K562 (cell line): ENCODE data around the gene RNF126. TPM values are rescaled to one million over a fixed set of nuclear protein-coding genes. Genes with fewer than 3 reads are reported as not detected.

Experiments used
- ERF ChIP-seq: fragments of 450-650 bp; formaldehyde crosslinking; IDR thresholded peaks from 2 replicates; pipeline ENCODE4 v1.4.0; 2020; ENCODE audit warnings: mild to moderate bottlenecking, mixed read lengths
- ETV5 ChIP-seq: sonication (generic); formaldehyde crosslinking; IDR thresholded peaks from 2 replicates; pipeline ENCODE4 v1.4.0; 2020; ENCODE audit warnings: low read depth, mild to moderate bottlenecking, missing genetic modification reagents
- GATAD2B ChIP-seq: fragments of 450-650 bp; IDR thresholded peaks from 2 replicates; pipeline ENCODE4 v1.6.1; 2017; ENCODE audit warnings: mild to moderate bottlenecking, borderline replicate concordance
- GTF2A2 ChIP-seq: IDR thresholded peaks from 2 replicates; pipeline ENCODE4 v1.6.1; 2016; ENCODE audit warnings: mild to moderate bottlenecking, missing genetic modification characterization, missing compliant biosample characterization
- MIER1 ChIP-seq: fragments of 450-650 bp; IDR thresholded peaks from 2 replicates; pipeline ENCODE4 v1.6.1; 2016; ENCODE audit warnings: antibody characterized with exemption, mild to moderate bottlenecking, low read depth
- MTA3 ChIP-seq: fragments of 450-650 bp; formaldehyde crosslinking; IDR thresholded peaks from 2 replicates; pipeline ENCODE4 v1.6.1; 2017; ENCODE audit warnings: mild to moderate bottlenecking, borderline replicate concordance
- MYC ChIP-seq, 2 experiments: fragments of 250-450 bp in 1 of 2; sonication (Bioruptor Pico) in 1 of 2; IDR thresholded peaks; 2 replicates each; pipeline versions ENCODE4 v1.5.1 to v1.6.1; 2012 to 2021; ENCODE audit warnings: low read depth in 2 of 2, borderline replicate concordance in 1 of 2, improper control_type of control experiment in 1 of 2, low read length in 1 of 2, mild to moderate bottlenecking in 1 of 2, moderate library complexity in 1 of 2
- NR2C2 ChIP-seq, 2 experiments: fragments of 200-800 bp in 1 of 2; sonication (Bioruptor generic) in 1 of 2; sonication (generic) in 1 of 2; formaldehyde crosslinking in 1 of 2; IDR thresholded peaks; 2 replicates each; pipeline versions ENCODE4 v1.6.1 to v1.8.0; 2016 to 2022; ENCODE audit warnings: mild to moderate bottlenecking in 1 of 2, missing compliant biosample characterization in 1 of 2, missing genetic modification characterization in 1 of 2, missing genetic modification reagents in 1 of 2
- PHF8 ChIP-seq: fragments of 200-600 bp; sonication (generic); IDR thresholded peaks from 2 replicates; pipeline ENCODE4 v1.6.1; 2012; ENCODE audit warnings: mixed run types, mild to moderate bottlenecking, inconsistent platforms, low read length, moderate library complexity, borderline replicate concordance
- POLR2G ChIP-seq: fragments of 200-400 bp; formaldehyde crosslinking; IDR thresholded peaks from 2 replicates; pipeline ENCODE4 v1.6.1; 2017; ENCODE audit warnings: low read depth, mild to moderate bottlenecking, antibody characterized with exemption, low read length, moderate library complexity
- SAFB2 ChIP-seq: fragments of 200-400 bp; formaldehyde crosslinking; IDR thresholded peaks from 2 replicates; pipeline ENCODE4 v1.6.1; 2018; ENCODE audit warnings: borderline replicate concordance, low read length, low read depth, moderate library complexity; ENCODE audit not compliant: severe bottlenecking
- SAP30 ChIP-seq: fragments of 200-600 bp; sonication (generic); IDR thresholded peaks from 2 replicates; pipeline ENCODE4 v1.6.1; 2012; ENCODE audit warnings: borderline replicate concordance, low read depth, mild to moderate bottlenecking, moderate library complexity, low read length, control low read depth, inconsistent platforms; ENCODE audit not compliant: insufficient read depth, poor library complexity, severe bottlenecking
- SIN3B ChIP-seq: fragments of 450-650 bp; IDR thresholded peaks from 2 replicates; pipeline ENCODE4 v1.6.1; 2017; ENCODE audit warnings: low read depth, mild to moderate bottlenecking, moderate library complexity
- SMC3 ChIP-seq: conservative IDR thresholded peaks from 2 replicates; pipeline ENCODE4 v1.6.1; 2011; ENCODE audit warnings: low read depth, low read length, improper control_type of control experiment; ENCODE audit not compliant: insufficient read depth
- TCF7L2 ChIP-seq: fragments of 150-350 bp; IDR thresholded peaks from 2 replicates; pipeline ENCODE4 v1.6.1; 2016; ENCODE audit warnings: low read depth, mild to moderate bottlenecking, low read length, moderate library complexity
- TFAM ChIP-seq: fragments of 250-450 bp; sonication (Bioruptor Pico); conservative IDR thresholded peaks from 2 replicates; pipeline ENCODE4 v1.5.0; 2021; ENCODE audit warnings: mild to moderate bottlenecking, moderate library complexity
- TFE3 ChIP-seq: fragments of 450-650 bp; formaldehyde crosslinking; IDR thresholded peaks from 2 replicates; pipeline ENCODE4 v1.4.0; 2020; ENCODE audit warnings: mild to moderate bottlenecking, mixed read lengths
- VEZF1 ChIP-seq: fragments of 200-800 bp; sonication (Bioruptor generic); IDR thresholded peaks from 2 replicates; pipeline ENCODE4 v1.6.1; 2017; ENCODE audit warnings: missing genetic modification characterization, missing compliant biosample characterization
- ZNF282 ChIP-seq: sonication (generic); formaldehyde crosslinking; IDR thresholded peaks from 2 replicates; pipeline ENCODE4 v1.8.1; 2023; ENCODE audit warnings: missing genetic modification reagents
- ZNF395 ChIP-seq: fragments of 200-800 bp; sonication (Bioruptor generic); IDR thresholded peaks from 2 replicates; pipeline ENCODE4 v1.6.1; 2017; ENCODE audit warnings: missing genetic modification characterization, missing compliant biosample characterization
- polyA plus RNA-seq, 8 experiments: library from polyadenylated mRNA; depleted of rRNA in 4 of 8; stranded (reverse) in 5 of 8; unstranded in 3 of 8; fragments of >200 nt; fragmentation: Nextera tagmentation in 2 of 8; fragmentation: Illumina TruSeq in 1 of 8; extraction: Ambion mirVana in 2 of 8; extraction: Trizol in 1 of 8; gene quantifications; 2 replicates each; pipeline versions ENCODE4 v1.2.1 to v1.2.3, GENCODE V29; 2011 to 2014; ENCODE audit warnings: inconsistent platforms in 1 of 8, missing spikeins in 1 of 8
- total RNA-seq, 7 experiments: library from RNA; depleted of rRNA in 6 of 7; stranded (reverse); fragments of >200 nt in 6 of 7; fragmentation: Illumina TruSeq in 2 of 7; extraction: Trizol in 2 of 7; gene quantifications; 2 replicates each; pipeline versions ENCODE4 v1.2.1 to v1.2.3, GENCODE V29; 2011 to 2021; ENCODE audit warnings: low replicate concordance in 1 of 7

RNF126 gene
- total and polyA plus RNA-seq, 9 of the 15 experiments (the other 6 are each of a cell fraction or from before 2014, with no cell fraction given) = 0.27 to 101 (median 12.3) TPM

- peak; percentile 92 for TF ChIP-seq GATAD2B
- TF ChIP-seq ERF = peak; percentile 42; the same call in 1 of the 2 replicates
- TF ChIP-seq MYC (IDR thresholded peaks at IDR 0.05; ENCODE audit: low read depth, low read length) = peak; percentile 68
- TF ChIP-seq MYC (CRISPR knock-in tag; IDR thresholded peaks at IDR 0.05; ENCODE audit: borderline replicate concordance, low read depth) = no peak
- TF ChIP-seq PHF8 = peak; percentile 76; the same call in 1 of the 2 replicates
- no peak for TF ChIP-seq SAFB2
- peak; percentile 64 for TF ChIP-seq SIN3B
- TF ChIP-seq NR2C2 (CRISPR knock-in tag; IDR thresholded peaks at IDR 0.05) = no peak
- peak; percentile 45; the same call in 1 of the 2 replicates for TF ChIP-seq NR2C2 (tag; IDR thresholded peaks at IDR 0.05)
- no peak for TF ChIP-seq TFAM
- 0 out of 2 replicates have a peak, but pooled peaks have one; percentile 6 for TF ChIP-seq GTF2A2 (tag)
- TF ChIP-seq TCF7L2 = no peak
- no peak for TF ChIP-seq TFE3 (CRISPR knock-in tag)
- peak; percentile 17; the same call in 1 of the 2 replicates for TF ChIP-seq ETV5 (CRISPR knock-in tag)
- TF ChIP-seq VEZF1 (CRISPR knock-in tag) = peak; percentile 90
- TF ChIP-seq POLR2G = peak; percentile 78
- peak; percentile 21 for TF ChIP-seq SAP30
- TF ChIP-seq MIER1 = no peak
- 0 out of 2 replicates have a peak, but pooled peaks have one; percentile 54 for TF ChIP-seq ZNF395
- no peak for TF ChIP-seq SMC3
- 0 out of 2 replicates have a peak, but pooled peaks have one; percentile 33 for TF ChIP-seq ZNF282 (CRISPR knock-in tag)
- TF ChIP-seq MTA3 = peak; percentile 86; the same call in 1 of the 2 replicates
These were observed at the start of gene RNF126 (continued) for GRCh38 chr19:662962-663681.
